COLO829 (cell line): ENCODE data around the gene NXN.
"Not testable (repeated sequence)": the region's sequence is repeated elsewhere in the genome, so short reads cannot be mapped to it uniquely, and the experiment has no call there.

Source experiments
- DNase-seq: peaks from one replicate; pipeline ENCODE4 v3.0.0; 2012; ENCODE audit warnings: low spot score

NXN gene

DNA sequence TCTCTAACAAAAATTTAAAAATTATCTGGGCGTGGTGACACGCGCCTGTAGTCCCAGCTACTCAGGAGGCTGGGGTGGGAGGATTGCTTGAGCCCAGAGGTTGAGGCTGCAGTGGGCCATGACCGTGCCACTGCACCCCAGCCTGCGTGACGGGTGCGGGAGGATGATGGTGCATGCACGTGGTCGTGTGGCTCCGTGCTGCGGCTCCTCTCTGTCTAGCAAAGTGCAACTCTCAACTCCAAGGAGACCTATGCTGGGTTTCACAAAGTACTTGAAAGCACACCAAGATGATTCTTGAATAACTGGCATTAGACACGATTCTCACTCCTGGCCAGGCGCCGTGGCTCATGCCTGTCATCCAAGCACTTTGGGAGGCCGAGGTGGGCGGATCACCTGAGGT lies 25.8 kb downstream of the NXN start:
- DNase-seq = no peak

DNA sequence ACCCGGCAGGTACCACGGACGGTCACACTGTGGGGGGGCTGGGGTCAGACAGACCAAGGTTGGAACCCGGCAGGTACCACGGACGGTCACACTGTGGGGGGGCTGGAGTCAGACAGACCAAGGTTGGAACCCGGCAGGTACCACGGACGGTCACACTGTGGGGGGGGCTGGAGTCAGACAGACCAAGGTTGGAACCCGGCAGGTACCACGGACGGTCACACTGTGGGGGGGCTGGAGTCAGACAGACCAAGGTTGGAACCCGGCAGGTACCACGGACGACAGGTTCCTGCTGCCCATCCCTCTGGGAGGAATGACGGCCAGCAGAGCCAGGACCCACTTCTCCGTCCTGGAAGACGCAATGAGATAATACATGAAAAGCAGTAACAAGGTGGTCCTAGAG lies 27.0 kb downstream of the NXN start:
- DNase-seq = not testable (repeated sequence)

DNA sequence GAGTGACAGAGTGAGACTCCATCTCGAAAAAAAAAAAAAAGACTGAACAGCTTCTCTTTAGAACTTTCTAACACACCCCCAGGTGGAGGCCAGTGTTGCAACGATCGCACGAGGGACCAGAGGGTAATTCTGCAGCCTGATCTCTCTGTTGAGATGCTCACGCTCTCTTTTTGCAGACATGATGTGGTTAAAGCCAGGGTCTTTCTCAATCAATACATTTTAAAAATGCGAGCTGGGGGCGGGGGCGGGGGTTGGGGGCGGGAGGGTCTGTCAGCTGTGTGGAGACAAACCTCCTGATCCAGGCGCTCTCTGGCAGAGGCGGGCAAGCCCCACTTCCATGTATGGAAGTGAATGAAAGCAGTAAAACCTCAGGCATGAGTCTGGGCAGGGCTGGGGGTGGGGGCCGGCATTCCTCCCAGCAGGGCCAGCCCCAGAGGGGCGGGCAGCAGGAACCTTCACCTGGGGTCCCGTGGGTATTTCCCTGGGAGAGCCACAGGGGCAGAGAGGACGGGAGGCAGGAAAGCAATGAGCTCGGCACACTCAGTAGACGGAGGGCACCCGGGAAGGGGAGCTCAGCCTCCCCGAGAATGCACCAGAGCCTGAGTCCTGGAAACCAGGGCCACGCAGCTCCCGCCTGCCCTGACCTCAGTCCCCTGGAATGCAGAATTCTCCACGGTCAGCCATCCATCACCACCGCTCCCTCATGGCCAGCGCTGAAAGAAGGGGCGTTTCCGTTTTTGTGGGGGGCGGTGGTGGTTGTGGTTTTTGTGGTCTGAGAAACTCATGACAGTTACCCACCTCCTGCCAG lies 28.0 kb downstream of the NXN start:
- no peak for DNase-seq

DNA sequence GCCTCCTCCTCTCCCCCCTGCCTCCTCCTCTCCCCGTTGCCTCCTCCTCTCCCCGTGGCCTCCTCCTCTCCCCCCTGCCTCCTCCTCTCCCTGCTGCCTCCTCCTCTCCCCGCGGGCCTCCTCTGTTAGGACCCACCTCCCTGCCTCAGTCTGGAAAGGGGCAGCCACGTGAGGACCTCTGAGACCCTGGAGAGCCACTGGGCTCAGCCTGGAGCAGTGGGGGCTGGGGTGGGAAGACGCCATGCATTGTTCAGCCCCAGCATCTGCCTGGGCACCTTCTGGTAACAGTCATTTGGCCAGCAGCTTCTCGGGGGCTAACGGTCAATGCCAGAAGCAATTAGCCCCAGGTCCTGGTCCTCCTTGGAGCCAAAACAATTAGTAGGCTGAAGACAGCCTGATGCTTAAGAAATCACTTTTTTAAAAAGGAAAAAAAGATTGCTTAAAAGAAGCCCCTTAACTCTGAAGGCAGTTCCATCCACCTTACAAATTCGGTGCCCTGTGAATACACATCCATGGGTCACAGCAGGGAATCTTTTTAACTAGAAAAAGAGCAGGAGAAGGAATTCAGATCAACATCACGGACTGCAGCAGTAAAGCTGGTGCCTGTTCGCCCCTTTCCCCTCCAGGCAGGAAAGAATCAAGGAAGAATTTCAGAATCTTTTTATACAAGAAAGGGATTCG lies 29.8 kb downstream of the NXN start:
- no peak for DNase-seq

DNA sequence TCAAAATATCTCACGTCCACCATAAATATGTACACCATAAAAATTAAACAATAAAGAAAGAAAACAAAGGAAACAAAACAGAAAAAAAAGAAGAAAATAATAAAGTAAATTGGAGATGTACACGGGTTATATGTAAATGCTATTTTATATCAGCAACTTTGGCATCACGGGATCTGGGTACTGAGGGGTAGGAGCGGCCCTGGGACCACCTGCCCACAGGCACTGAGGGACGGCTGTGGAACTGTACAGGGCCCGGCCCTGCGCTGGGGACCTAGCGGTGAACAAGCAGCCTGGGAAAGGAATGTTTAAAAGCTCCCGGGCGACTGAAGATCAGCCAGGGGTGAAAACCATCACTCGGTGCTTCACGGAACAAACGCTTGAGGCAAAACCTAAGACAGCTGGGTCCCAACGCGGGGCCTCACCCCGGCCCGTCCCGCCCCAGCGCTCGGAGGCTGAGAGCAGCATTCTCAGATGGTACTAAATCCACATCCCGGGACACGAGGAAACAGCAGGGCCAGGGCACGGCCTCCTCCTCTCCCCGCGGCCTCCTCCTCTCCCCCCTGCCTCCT lies 31.2 kb downstream of the NXN start:
- no peak for DNase-seq

DNA sequence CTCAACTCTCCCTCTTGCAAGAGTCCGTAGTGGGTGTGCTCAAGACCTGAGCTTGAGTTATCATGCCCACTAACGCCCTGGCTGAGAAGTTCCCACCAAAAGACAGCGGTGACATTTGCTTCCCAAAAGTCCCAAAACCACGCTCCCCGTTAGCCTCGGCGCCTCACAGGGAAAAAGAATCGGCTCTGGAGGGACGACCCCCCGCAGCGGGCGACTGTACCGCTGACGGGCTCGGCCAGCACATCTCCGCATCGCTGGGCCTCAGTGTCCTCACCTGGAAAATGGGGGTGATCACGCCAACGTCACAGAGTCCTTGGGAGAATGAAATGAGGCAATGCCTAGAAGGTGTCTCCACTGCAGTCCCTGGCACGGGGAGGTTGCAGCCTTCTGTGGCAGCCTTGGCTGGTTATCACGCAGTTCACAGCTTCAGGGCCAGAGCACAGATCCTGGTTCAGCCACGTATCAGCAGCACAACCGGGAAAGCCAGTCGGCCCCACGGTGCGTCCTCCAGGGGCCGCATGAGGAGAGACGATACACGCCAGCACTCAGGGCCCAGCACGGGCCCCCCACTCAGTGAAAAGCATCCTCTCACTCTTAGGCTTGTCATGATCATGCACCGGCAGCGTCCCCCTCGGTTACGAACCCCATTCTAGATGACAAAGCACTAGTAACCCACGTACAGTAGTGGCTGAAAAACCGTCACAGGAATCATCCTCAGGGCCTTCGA lies 32.9 kb downstream of the NXN start:
- DNase-seq = no peak

DNA sequence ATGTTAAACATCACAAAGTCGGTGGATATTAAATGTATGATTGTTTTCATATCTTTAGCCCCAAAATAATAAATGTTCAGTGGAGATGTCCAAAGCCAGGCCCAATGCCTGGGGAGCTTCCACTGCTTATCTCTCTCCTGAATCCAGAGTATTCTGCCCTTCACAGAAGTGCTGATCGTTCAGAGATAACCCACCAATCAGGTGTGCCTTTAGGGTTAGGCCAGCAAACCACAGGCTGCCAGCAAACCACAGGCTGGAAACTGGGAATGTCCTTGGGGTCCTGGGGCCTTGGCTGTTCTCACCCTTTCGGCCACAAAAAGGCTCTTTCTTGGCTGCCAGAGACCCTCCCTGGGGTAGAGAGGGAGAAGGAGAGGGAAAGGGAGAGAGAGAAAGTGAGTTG lies 33.9 kb downstream of the NXN start:
- DNase-seq = no peak

DNA sequence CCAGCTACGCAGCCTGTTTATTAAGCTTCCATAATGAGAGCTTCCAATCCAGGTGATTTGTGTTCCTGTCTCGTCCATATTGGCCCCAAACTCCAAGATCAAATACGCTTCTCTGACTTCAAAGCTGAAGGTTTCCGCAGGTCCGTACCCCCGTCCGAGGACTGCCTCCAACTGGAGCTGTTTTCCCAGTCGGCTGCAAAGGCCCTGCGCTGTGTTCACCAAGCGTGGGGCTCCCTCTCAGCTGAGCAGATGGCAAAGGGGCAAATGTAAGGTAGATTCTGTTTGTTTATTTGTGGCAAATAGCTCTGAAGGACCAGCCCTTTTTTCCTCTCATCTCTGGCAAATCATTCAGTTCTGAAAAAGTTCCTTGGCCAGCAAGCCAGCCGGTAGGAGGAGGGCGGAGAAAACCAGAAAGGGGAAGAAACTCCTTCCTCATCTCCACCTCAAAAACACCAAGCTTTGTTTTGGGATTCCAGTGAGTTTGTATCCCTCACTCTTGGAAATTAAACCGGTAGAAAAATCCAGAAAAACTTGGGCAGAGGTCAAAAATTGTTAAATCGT lies 35.2 kb downstream of the NXN start:
- no peak for DNase-seq

DNA sequence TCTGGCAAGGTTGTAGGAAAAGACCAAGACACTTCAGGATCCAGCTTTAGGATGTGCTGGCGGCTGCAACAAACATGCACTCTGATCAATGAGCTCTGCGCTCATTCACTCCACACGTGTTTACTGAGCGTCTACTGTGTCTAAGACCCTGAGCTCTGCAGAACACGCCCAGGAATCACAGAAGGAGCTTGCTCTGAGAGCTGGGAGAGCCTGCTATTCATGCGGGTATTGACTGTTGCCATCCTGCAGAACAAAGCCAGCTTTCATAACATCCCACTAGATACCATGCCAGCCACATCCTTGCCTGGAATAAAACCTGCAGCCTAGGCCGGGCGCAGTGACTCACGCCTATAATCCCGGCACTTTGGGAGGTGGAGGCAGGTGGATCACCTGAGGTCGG lies 44.1 kb downstream of the NXN start:
- peak; percentile 96 for DNase-seq

DNA sequence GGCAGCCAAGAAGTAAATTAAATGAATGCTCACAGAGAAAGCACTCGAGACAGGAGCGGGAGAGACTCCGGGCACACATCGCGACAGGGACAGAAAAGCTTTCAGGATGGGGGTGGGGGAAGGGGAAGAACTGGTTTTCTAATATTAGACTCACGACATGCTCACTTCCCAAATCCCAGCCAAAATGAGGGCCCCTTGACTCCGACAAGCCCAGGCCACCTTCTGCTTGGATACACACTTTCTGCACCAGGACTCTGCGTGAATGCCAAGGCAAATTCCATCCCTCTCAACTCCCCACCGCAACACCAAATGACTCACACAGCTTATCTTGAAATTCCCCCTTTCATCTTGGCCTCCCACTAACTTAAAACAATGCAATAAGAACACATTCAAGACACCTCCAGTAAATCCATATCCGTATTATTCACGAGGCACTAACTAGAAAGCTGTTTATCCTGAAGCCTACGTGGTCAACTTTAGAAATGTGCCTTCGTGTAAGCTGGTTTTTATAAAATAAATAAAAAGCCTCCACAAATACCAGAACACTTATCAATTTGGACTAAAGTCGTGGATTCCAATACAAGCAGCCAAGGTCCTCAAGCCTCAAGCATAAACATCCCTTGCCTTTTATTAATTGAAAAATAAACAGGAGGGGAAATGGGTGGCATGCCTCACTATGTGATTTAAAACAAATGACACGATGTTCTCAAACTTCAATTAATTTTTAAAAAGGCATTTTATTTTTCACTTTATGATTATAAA lies 46.1 kb downstream of the NXN start:
- DNase-seq = peak; percentile 58

DNA sequence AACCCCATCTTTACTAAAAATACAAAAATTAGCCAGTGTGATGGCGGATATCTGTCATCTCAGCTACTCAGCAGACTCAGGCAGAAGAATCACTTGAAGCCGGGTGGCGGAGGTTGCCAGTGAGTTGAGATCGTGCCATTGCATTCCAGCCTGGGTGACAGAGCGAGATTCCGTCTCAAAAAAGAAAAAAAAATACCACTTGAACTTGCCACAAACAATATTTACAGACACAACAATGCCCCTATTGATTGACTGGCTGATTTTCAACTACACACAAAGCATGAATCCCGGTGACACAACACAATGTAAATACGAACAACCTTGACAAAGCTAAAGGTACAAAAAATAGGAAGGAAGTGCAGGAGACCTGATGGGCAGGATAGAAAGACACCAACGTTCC lies 49.3 kb downstream of the NXN start:
- no peak for DNase-seq

DNA sequence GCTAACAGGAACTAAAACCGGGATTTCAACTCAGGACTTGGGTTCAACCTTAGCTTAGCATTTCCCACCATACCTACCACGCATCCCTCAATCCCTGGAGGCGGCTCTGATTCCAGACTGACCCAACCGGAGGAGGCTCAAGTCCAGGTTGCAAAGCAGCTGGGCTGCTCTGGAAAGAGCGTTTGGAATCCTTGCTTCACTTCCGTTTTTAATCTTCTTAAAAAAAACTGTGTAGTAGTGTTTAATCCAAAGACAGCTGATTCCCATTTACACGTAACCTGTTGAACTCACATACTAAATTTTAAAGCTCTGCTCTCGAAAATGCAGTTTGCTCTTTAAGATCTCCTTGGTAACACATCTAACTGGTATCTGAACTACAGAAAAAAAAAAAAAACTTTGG lies 50.0 kb downstream of the NXN start:
- no peak for DNase-seq

DNA sequence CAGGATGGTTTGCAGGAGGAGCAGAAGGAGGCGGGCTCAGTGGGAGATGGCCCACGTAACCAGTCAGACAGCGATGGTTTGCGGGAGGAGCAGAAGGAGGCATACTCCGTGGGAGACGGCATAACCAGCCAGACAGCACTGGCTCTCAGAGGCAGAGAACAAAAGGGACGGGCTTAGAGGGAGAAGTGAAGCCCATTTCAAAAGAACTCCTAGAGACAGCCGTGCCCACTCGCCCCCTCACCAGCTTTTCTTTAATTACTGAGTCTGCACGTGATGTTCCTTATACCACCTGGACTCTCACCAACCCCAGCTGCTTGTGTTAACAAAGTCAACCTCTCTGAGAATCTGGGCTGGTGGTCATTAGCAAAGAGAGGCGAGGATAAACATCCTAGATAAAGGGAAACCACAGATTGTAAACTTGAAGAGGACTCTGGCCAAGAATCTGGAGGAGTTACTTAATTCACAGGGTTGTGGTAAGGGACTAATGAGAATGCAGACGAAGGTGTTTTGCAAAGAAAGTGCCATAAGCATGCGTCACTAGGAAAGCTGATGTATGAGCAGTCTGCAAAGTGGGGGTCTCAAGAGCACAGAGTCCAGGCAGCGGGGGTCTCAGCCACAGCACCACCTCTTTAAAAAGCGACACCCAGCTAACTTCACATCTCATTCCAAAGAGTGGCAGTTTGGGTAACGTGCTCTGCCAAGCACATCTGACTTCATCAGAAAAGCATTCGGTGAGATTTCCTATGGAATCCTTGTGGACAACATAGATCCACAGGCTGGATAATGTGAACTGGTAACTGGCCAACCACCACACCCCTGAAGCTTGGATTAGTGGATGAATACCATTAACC lies 51.7 kb downstream of the NXN start:
- no peak for DNase-seq

DNA sequence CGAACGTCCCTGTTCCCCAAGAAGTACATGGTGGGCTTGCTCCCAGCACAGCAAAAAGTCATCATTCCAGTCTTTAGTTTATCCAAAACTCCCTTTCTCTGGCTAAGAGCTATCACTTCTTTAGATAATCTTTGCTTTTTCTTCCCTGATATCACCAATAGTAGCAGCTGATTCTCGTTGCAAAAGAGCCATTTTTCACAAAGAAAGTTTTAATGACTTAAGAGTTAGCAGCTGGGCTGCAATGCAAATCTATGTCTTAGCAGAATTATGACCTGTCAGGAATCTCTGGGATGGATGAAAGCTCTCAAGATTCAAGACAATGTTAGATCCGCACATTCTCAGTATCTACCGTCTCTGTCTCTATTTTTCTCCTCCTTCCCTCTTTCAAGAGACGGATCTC lies 53.8 kb downstream of the NXN start:
- no peak for DNase-seq

DNA sequence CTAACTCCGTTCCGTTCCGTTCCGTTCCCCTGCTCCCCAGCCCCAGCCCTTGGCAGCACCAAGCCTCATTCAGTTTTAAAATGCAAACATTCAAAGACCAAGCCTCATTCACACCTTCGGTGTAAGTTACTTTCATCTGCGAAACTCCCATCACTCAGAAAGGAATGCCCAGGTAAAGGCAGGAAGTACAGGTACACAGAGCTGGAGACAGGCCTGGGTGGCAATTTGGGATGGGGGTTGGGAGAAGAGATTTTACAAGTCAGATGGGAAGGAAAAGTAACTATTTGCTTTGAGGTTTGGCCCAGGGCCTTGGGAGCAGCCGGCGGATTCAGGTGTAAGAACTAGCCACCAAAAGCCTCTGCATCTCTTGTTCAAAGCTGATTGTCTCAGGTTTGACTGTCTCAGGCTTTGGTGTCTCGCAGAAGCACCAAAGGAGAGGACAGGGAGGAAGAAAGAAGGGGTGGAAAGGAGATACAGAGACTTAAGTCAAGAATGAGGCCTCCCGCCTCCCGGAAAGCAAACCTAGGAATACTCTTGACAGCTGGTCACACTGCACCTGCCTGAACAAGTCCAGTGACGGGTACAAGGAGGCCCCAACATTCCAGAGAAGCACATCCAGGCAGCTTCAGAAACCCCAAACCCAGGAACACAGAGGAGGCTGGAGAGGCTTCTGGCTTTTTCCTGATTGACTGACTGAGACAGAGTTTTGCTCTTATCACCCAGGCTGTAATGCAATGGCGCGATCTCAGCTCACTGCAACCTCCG lies 54.7 kb downstream of the NXN start:
- DNase-seq = no peak

DNA sequence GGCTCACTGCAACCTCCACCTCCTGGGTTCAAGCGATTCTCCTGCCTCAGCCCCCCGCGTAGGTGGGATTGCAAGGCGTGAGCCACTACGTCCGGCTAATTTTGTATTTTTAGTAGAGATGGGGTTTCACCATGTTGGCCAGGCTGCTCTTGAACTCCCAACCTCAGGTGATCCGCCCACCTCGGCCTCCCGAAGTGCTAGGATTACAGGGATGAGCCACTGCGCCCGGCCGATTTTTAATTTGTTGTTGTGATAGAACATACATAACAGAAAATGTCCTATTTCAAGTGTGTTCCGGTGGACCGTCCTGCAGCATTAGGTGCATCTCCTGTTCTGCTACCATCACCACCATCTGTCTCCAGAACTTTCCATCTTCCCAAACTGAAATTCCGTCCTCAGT lies 55.3 kb downstream of the NXN start:
- DNase-seq = not testable (repeated sequence)

DNA sequence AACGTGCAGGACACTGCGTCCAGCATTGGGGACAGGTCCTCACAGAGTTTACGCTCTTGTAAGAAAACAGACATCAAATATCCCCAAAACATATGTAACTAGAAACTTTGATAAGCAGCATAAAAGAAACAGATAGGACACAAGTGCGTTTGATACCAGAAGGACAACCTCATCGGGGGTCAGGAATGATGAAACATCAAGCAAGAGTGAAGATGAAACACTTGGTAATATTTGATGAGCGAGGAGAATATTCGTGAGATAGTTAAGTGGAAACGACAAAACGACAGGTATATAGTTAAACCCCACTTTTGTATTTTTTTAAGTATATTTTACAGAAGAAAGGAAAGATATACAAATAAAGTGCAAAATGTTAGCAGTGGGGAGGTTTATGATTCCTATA lies 55.9 kb downstream of the NXN start:
- DNase-seq = no peak

DNA sequence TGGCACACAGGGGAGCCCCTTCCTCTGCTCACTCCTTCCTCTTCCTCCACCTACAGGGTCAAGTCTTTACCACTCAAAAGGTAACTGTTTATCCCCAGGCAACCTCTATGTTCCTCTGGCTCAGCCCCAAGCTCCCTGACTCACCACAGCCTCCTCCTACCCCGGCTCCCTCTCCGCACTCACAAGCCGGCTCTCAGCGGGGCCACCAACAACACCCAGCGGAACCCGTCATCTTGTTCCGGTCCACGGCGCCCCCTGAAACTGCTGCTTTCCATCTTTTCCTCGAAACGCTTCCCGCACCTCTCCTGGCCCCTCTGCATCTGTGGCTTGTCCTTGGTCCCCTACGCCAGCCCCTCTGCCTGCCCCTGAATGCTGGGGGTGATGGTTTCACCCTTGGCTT lies 58.4 kb downstream of the NXN start:
- no peak for DNase-seq

DNA sequence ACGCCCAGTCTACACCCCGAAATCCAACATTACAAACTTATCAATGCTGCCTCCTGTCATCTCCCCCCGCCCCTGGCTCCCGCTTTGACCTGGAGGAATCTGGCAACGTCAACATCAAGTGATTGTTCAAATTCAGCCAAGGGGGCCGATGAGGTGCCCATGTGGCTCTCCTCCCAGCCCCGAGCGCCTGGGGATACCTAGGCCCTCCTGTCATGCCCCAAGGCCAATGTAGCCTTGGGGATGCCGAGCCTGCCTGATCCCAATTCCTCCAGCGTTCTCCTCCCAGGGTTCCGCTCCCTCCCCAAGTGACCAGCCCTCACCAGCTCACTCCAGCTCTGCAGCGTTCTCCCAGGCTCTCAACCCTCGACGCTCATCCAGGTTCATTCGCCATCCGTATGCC lies 59.4 kb downstream of the NXN start:
- no peak for DNase-seq
